Activated naive CD8-positive, alpha-beta T cell (primary cell): ENCODE data around the gene RTN4IP1.
"Not testable (repeated sequence)": the region's sequence is repeated elsewhere in the genome, so short reads cannot be mapped to it uniquely, and the experiment has no call there.

ENCODE experiments used
- H3K27ac Mint-ChIP-seq: one replicate; pipeline ENCODE4 v1.8.0; 2021; ENCODE audit warnings: mixed read lengths
- H3K27me3 Mint-ChIP-seq: one replicate; pipeline ENCODE4 v1.8.0; 2021; ENCODE audit warnings: mixed read lengths
- H3K36me3 Mint-ChIP-seq: one replicate; pipeline ENCODE4 v1.8.0; 2021; ENCODE audit warnings: mixed read lengths
- H3K4me1 Mint-ChIP-seq: one replicate; pipeline ENCODE4 v1.8.0; 2021; ENCODE audit warnings: low read depth, mixed read lengths
- H3K4me3 Mint-ChIP-seq: one replicate; pipeline ENCODE4 v1.8.0; 2021; ENCODE audit warnings: mild to moderate bottlenecking, mixed read lengths
- H3K9me3 Mint-ChIP-seq: one replicate; pipeline ENCODE4 v1.8.0; 2021; ENCODE audit warnings: low read depth, mixed read lengths

The RTN4IP1 gene

DNA sequence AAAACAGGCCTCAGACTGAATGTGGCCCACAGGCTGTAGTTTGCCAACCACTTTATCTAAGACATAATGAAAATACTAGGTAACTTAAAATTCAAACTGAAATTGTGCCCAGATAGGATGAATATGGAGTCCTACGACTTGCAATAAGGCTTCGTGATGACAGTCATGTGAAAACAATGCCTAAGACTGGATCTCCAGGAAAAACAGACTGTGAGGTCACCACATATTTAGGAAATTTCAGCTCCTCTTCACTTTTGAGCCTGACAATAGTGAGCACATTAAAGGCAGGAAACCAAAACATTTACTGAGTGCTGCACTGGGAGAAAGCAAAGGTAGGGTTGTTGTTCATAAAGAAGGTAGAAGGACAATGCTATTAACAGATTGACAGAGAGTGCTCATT, 50.0 kb downstream of the RTN4IP1 start:
- Mint-ChIP-seq H3K9me3 (no peaks in the 10 kb centered on the region), H3K27ac (no peak overlapping the region)

DNA sequence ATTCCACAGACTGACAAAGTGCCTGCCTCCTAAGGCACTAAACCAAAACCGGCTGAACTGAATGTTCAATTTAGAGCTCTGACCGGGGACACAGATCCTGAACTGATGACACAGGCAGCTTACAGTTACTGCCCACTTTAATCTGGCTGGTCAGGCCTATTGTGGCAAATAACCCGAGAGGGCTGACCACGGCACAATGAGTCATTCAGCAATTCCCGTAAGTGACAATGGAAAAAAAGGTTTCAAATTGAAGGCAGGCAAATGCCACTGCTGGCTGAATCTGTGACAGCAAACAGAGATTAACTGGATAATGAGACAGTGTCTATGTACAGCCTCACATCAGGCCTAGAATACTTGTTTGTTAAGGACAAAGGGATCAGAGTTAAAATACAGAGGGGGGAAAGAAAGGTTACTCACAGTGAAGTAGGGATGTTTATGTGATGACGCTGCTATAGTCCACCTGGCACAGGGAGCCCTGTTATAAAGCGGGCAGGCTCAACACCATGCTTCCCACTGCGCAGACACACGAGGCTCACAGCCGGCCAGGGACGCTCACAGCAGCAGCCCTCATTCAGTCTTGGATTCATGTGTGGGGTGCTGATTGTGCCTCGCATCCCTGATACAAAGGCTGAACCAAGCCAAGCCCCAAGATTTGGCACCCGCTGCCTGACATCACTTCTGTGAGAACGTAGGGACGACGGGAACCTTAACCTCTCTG, 54.4 kb downstream of the RTN4IP1 start:
- no peak overlapping the region for H3K27ac Mint-ChIP-seq
- H3K9me3 Mint-ChIP-seq: no peaks in the 10 kb centered on the region
- no peaks in the 10 kb centered on the region for H3K36me3 Mint-ChIP-seq

More for the DNA sequence above, 50.0 kb downstream of the RTN4IP1 start:
- no peak overlapping the region for H3K4me3 Mint-ChIP-seq
- H3K4me1 Mint-ChIP-seq: no peaks in the 10 kb centered on the region
- H3K36me3 Mint-ChIP-seq: peaks cover 4% of the 10 kb centered on the region
- no peaks in the 10 kb centered on the region for H3K27me3 Mint-ChIP-seq

GRCh38 chr6:106572875-106573585, 56.3 kb downstream of the RTN4IP1 start:
- Mint-ChIP-seq H3K4me1 (peaks cover 3% of the 10 kb centered on the region), H3K36me3 (no peaks in the 10 kb centered on the region), H3K27ac (peak overlapping the region; percentile 4), H3K27me3 (no peaks in the 10 kb centered on the region), H3K4me3 (no peak overlapping the region), H3K9me3 (no peaks in the 10 kb centered on the region)

More for the DNA sequence above, 54.4 kb downstream of the RTN4IP1 start:
- H3K27me3 Mint-ChIP-seq: no peaks in the 10 kb centered on the region
- H3K4me3 Mint-ChIP-seq: no peak overlapping the region
- H3K4me1 Mint-ChIP-seq: no peaks in the 10 kb centered on the region

DNA sequence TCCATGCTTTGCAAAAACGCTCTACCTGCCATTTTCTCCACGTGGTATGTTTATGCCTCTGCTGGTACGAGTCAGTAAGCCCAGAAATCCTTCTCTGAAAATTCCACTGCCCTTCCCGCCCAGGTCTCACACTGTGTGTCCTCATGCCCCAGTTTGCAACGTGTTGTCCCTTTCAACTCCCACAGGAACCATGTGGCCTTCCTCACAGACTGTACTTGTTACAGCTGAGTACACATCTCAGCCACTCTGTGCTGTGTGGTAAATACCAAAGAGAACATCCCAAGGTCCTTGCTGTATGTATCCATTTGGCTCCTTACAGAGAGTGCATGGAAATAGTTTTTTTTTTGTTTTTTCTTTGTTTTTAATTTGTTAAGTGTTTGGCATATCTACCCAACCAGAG, 56.9 kb downstream of the RTN4IP1 start:
- no peak overlapping the region for H3K4me3 Mint-ChIP-seq
- H3K27ac Mint-ChIP-seq: peak overlapping the region; percentile 34
- H3K4me1 Mint-ChIP-seq: peaks cover 3% of the 10 kb centered on the region
- H3K36me3 Mint-ChIP-seq: no peaks in the 10 kb centered on the region
- H3K27me3 Mint-ChIP-seq: no peaks in the 10 kb centered on the region
- no peaks in the 10 kb centered on the region for H3K9me3 Mint-ChIP-seq

GRCh38 chr6:106569428-106569827, 59.9 kb downstream of the RTN4IP1 start:
- Mint-ChIP-seq H3K4me3 (no peak overlapping the region), H3K27ac (no peak overlapping the region), H3K4me1 (peaks cover 3% of the 10 kb centered on the region), H3K36me3 (no peaks in the 10 kb centered on the region), H3K9me3 (no peaks in the 10 kb centered on the region), H3K27me3 (no peaks in the 10 kb centered on the region)

GRCh38 chr6:106568530-106568929, 60.8 kb downstream of the RTN4IP1 start:
- H3K4me1 Mint-ChIP-seq: peaks cover 3% of the 10 kb centered on the region

DNA sequence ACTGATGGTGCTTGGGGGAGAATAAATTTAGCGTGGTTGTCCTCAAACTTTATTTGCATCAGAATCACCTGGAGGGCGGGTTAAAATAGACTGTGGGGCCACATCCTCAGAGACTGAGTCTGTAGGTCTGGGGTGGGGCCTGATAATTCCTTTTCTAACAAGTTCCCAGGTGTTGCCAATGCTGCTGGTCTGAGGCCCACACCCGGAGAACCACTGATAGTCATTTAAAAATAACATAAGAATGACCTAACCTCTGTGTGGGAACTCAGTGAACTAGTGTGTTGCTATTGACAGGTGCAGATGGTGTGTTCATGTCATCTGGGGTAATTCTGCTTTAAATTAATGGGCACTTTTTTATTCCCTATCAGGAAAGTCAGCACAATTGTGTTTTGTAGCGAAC, 64.8 kb downstream of the RTN4IP1 start:
- Mint-ChIP-seq H3K27me3 (no peaks in the 10 kb centered on the region), H3K4me3 (no peak overlapping the region), H3K4me1 (peaks cover 11% of the 10 kb centered on the region), H3K36me3 (peaks cover 4% of the 10 kb centered on the region), H3K27ac (no peak overlapping the region), H3K9me3 (no peaks in the 10 kb centered on the region)

More at GRCh38 chr6:106568530-106568929, 60.8 kb downstream of the RTN4IP1 start:
- Mint-ChIP-seq H3K27ac (peak overlapping the region; percentile 46), H3K9me3 (no peaks in the 10 kb centered on the region), H3K27me3 (no peaks in the 10 kb centered on the region), H3K36me3 (no peaks in the 10 kb centered on the region), H3K4me3 (no peak overlapping the region)

DNA sequence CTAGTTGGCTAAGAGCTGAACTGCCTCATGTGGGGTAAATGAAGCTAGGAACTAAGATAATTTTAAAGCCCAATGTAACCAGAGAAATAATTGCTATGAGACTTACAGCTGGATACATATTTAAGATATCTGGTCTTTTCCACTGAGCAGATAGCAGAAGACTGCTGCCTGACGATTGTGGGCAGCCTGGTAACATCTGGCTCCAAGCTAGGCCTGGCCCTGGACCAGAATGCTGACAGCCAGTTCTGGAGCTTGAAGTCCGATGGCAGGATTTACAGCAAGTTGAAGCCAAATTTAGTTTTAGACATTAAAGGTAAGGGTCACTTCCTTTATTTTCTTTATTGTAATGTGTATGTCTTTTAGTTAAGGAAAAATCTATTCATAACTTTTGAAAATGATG, 65.7 kb downstream of the RTN4IP1 start:
- Mint-ChIP-seq H3K9me3 (no peaks in the 10 kb centered on the region), H3K27ac (peak overlapping the region; percentile 54), H3K27me3 (no peaks in the 10 kb centered on the region), H3K4me1 (peaks cover 9% of the 10 kb centered on the region), H3K4me3 (no peak overlapping the region), H3K36me3 (peaks cover 4% of the 10 kb centered on the region)

DNA sequence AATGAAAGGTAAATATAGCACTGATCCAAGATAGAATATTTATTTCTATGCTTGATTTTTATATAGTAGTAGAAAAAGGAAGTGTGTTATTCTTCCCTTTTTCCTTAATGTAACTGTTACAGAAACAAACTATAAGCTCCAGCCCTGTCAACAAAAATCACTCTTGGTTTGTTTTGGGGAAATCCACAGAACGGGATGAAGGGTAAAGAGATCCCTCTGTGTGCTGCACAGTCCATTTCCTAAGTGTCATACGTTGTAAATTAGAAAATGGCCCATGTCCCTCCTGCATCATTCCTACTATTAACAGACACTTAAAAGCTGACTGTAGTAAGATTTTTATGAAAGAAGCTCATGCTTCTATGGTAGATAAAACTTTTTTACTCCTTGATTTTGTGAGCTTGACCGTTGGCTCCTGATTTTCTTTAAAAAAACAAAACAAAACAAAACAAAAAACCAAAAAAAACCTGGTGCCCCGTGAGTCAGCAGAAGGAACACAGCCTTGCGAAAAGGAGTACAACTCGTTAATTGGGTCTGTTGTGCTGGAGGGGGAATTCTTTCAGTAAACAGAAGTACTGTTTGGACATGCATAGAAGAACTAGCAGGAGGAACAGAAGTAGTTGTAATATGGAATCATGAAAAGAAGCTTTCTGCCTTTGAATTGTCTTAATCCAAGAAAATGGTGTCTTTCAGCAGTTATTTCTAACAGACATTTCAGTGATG, 67.5 kb downstream of the RTN4IP1 start:
- Mint-ChIP-seq H3K27ac (no peak overlapping the region), H3K27me3 (no peaks in the 10 kb centered on the region), H3K4me1 (peaks cover 8% of the 10 kb centered on the region), H3K9me3 (no peaks in the 10 kb centered on the region), H3K4me3 (no peak overlapping the region), H3K36me3 (peaks cover 4% of the 10 kb centered on the region)

DNA sequence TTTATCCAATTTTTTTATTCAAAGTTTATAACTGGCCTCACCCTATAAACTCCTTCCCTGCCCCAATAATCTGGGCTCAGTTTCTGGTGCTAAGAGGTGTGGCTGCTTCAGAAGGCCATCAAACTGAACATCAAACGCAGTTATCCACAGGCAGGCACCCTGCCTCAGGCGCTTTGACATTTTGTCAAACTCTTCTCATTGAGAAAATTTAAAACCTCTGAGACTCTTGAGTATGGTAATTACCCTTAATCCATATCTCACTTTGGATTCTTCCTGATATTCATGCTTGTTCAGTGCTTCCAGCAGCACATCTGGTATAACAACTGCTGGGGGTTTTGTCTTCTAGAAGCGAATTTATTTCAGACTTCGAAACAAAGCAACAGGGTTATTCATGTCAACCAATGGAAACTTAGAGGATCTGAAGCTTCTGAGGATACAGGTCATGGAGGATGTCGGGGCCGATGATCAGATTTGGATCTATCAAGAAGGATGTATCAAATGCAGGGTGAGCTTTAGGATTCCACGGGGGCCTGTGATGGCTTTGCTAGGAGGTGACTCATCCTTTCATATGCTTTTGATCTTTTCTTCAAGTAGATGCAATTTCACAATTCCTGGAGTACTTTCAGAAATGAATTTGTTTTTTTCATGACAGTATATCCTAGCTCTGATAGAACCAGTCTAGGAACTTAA, 68.2 kb downstream of the RTN4IP1 start:
- Mint-ChIP-seq H3K27ac (peak overlapping the region; percentile 66), H3K27me3 (no peaks in the 10 kb centered on the region)

DNA sequence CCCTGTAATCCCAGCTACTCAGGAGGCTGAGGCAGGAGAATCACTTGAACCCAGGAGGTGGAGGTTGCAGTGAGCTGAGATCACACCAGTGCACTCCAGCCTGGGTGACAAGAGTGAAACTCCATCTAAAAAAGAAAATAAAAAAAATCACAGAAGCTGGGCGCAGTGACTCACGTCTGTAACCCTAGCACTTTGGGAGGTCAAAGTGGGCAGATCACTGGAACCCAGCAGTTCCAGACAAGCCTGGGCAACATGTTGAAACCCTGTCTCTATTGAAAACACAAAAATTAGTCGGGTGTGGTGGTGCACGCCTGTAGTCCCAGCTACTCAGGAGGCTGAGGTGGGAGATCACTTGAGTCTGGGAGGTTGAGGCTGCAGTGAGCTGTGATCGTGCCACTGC, 69.6 kb downstream of the RTN4IP1 start:
- H3K9me3 Mint-ChIP-seq, H3K27ac Mint-ChIP-seq, H3K4me3 Mint-ChIP-seq, H3K27me3 Mint-ChIP-seq, H3K36me3 Mint-ChIP-seq: not testable (repeated sequence)
- peaks cover 13% of the 10 kb centered on the region for H3K4me1 Mint-ChIP-seq

More for the DNA sequence above, 68.2 kb downstream of the RTN4IP1 start:
- Mint-ChIP-seq H3K9me3 (no peaks in the 10 kb centered on the region), H3K4me1 (peaks cover 13% of the 10 kb centered on the region), H3K36me3 (peaks cover 4% of the 10 kb centered on the region), H3K4me3 (no peak overlapping the region)

- Mint-ChIP-seq H3K9me3 (no peaks in the 10 kb centered on the region), H3K4me1 (peaks cover 19% of the 10 kb centered on the region), H3K27ac (peak overlapping the region; percentile 28), H3K4me3 (no peak overlapping the region), H3K27me3 (no peaks in the 10 kb centered on the region), H3K36me3 (peaks cover 11% of the 10 kb centered on the region)
These were observed 70.9 kb downstream of the RTN4IP1 start for GRCh38 chr6:106558364-106558763.

DNA sequence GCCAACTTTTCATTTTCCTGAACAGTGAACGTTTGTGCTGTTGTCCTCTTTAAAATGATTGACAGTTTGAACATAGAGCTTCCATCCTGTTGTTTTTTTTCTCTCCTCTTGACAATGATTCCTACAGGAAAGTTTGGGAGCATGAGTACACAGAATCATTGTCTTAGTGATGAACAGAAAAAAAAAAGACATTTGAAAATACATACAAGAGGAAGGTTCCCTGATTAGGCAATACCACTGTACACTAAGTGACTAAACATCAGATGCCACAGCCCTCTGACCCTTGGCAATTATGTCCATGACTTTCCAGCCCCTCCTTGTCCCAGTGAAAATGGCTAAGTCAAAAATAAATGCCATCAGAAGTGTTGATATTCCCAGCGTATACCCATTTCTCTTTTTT, 71.5 kb downstream of the RTN4IP1 start:
- H3K9me3 Mint-ChIP-seq: no peaks in the 10 kb centered on the region
- peaks cover 24% of the 10 kb centered on the region for H3K4me1 Mint-ChIP-seq
- peaks cover 14% of the 10 kb centered on the region for H3K36me3 Mint-ChIP-seq
- H3K4me3 Mint-ChIP-seq: no peak overlapping the region
- H3K27ac Mint-ChIP-seq: peak overlapping the region; percentile 28
- H3K27me3 Mint-ChIP-seq: no peaks in the 10 kb centered on the region

DNA sequence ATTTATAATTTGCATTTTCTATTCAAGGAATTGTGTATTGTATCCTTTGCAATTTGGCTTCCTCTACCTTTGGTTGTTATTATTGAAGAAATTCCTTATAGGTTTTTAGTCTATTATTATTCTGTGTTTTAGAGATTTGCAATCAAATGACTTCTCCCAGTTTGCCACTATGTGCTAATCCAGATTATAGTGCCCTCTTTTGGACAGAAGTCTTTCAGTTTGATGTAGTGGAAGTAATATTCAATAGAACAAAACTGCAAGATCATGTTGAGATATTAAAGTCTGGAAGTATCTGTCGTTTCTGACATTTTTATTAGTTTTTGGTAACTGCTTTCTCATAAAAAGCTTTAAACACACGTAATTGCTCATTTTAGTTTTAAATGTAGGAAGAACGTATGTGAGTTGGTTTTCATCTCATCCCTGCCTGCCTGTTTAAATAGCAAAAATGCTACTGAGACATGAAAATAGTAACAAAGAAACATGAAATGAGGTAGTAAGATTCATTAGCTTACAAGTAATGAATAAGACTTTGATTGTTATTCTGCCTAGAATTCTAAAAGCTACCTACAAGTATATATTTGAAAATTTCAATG, 72.8 kb downstream of the RTN4IP1 start:
- peaks cover 19% of the 10 kb centered on the region for H3K36me3 Mint-ChIP-seq
- H3K4me1 Mint-ChIP-seq: peaks cover 25% of the 10 kb centered on the region
- peak overlapping the region; percentile 46 for H3K27ac Mint-ChIP-seq

More for the DNA sequence above, 72.8 kb downstream of the RTN4IP1 start:
- H3K27me3 Mint-ChIP-seq: no peaks in the 10 kb centered on the region
- no peaks in the 10 kb centered on the region for H3K9me3 Mint-ChIP-seq
- H3K4me3 Mint-ChIP-seq: no peak overlapping the region
